GM15510 (cell line): ENCODE results near the gene C21orf58.
A peak's percentile ranks its signal among the peaks of the same experiment; 100 is the strongest.

Source experiments
- POLR2A ChIP-seq: IDR thresholded peaks from 3 replicates; pipeline ENCODE4 v1.6.1; 2011; ENCODE audit warnings: borderline replicate concordance; ENCODE audit not compliant: insufficient read length; ENCODE audit errors: extremely low read depth

The C21orf58 gene

DNA sequence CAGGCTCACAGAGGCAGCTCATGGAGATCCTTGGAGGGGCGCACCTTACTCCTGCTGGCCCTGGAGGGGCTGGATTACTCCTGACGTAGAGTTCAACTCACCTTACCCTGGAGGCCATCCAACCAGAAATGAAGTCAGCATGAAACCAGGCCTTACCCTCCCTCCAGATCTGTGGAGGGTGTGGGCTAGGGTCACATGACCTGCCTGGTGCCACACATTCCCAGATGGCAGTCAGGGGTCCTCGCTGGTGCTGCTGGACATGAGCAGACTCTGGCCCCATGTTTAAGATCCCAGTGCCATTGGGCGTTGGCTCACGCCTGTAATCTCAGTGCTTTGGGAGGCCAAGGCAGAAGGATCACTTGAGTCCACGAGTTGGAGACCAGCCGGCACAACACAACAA, 4.5 kb downstream of the C21orf58 start:
- no peak for TF ChIP-seq POLR2A

DNA sequence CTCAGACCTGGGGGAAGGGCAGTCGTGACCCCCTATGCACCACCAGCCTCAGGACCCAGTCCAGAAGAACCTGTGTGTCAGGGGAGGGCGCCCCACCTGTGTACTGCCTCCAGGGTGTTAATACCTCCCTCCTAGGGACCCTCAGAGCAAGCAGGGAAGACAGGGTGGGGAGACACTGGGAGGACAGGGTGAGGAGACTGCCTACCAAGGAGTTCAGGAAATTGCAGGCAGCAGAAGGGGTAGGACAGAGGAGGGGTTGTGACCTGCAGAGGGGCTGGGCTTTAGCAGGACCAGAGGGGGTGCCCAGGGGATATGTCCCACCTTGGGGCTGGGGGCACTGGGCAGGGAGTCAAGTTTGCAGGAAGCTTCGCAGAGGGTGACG, 5.2 kb downstream of the C21orf58 start:
- TF ChIP-seq POLR2A, result peak; percentile 18

DNA sequence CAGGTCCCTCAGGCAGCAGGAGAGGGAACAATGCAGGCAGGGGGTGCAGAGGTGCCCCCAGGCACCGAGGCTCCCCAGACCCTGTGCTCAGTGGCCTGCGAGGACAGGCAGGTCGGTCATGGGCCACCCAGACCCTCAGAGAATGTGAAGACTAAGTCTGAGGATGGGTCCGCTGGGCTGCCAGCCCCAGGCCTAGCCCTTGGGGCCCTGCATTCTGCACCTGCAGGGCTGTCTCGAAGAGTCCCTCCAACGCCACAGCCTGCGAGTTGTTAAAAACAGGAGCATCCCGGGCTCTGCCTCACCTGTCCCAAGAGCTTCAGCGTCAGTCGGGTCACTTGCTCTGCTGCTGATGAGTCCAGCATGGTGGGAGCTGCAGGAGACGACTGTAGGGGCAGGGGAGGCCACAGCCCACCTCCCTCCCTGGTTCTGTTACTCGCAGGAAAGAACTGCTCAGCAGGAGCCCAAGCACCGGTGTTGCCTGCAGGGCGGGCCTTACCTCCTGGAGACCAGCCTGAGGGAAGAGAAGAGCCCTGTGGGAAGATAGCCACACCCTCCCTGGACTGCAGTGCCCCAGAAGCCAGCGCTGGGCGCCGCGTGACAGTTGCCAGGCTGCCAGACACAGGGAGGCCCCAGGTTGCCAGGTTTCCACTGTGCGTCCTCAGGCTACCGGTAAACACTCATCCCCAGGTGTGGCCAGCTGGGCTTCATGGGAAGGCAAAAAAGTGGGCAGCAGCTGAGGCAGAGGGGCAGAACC, 5.8 kb downstream of the C21orf58 start:
- TF ChIP-seq POLR2A, result no peak

DNA sequence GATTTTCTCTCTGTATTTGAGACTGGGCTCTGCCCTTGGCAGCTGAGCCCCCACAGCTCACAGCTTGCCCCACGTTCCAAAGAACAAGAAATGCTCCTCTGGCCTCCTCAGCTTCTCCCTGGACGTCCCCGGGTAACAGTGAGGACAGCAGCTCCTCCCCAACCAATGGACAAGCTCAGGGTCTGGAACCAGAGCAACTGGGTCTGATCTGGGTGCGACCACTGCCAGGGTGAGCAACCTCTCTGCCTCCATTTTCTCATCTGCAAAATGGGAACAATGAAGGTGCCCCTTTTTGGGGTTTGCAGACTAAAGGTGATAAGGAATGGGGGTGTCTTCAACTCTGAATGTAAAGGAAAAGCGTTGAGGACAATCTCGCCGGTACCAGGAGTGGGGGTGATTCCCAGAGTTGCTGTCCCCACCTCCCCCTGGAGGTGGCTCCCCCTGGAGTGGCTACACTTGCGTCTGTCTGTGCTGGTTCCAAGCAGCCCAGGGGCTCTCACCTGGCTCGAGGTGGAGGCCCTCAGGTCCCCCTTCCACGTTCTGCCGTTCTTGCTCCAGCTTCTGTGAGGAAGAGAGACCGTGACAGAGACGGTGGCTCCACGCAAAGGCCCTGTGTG, 6.9 kb downstream of the C21orf58 start:
- TF ChIP-seq POLR2A, result no peak

DNA sequence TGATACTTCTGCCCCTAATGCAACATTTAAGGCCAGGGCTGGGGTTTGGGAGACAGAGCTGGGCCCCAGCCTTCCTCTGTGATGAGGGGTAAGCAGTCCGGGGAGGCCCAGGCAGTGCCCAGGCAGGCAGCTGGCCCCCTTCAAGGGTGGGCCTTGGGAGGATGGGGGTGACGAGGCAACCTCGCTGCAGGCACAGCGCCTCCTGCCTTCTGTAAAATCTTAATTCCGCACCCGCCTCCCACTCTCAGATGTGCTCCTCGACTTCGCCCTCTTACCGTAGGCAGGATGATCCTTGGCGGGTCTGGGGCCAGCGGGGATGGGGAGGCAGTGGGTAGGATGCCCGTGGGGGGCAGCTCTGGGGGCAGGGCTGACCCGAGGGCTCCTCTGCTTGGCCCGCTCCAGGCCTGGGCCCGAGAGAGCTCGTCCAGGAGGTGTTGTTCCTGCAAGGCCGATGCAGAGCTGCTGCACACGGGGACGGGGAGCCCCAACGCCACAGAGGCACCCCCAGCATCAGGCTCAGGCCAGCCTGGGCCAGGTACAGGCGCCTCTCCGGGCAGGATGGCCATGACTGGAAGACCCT, 9.1 kb downstream of the C21orf58 start:
- no peak for TF ChIP-seq POLR2A

DNA sequence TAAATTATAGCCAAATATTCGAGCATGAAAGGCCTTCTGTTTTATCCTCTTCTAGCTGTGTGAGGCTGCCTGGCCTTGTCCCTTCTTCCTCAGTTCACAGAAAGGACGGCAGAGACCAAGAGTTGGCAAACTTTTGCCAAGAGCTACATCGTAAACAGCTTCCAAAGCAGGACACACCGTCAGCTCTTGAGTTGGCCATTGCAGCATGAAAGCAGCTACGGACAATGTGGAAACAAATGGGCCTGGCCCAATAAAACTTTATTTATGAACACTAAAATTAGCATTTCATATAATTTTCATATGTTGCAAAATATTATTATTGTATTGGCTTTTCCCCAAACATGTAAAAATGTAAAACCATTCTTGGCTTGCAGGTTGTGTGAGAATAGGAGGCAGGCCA, 10.7 kb downstream of the C21orf58 start:
- TF ChIP-seq POLR2A, result no peak

DNA sequence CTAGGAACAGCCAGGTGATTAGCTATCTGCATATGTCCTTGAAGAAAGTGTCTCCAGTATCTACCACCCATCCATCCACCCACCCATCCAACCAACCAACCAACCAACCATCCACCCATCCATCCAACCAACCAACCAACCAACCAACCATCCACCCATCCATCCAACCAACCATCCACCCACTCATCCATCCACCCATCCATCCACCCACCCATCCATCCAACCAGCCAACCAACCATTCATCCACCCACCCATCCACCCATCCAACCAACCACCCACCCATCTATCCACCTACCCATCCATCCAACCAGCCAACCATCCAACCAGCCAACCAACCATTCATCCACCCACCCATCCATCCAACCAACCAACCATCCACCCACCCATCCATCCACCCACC, 12.1 kb downstream of the C21orf58 start:
- no peak for TF ChIP-seq POLR2A

DNA sequence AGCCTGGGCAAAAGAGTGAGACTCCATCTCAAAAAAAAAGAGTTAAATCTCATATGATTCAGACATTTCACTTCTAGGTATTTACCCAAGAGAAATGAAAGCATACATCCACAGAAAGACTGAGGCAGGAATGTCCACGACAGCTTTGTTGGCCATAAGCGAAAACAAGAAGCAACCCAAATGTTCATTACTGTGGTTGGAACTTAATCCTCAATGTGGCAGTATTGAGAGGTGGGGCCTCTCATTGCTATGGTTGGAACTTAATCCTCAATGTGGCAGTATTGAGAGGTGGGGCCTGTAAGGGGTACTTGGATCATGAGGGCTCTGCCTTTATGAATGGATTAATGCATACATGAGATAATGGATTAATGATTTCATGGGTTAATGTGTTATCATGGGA, 15.2 kb downstream of the C21orf58 start:
- no peak for TF ChIP-seq POLR2A

DNA sequence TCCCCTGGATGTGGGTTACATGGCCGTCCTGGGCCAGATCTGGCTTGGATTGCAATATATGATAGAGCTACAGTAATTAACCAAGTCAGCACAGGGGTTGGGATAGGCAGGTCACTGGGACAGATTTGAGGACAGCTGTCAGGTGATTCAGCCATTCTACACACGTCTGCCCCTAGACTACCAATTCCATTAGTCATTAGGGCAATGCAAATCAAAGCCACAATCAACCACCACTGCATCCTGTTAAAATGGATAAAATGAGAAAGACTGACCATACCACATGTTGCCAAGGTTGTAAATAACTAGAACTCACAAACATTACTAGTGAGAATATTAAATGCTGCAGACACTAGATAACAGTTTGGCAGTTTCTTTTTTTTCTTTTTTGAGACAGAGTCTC, 16.0 kb downstream of the C21orf58 start:
- no peak for TF ChIP-seq POLR2A

DNA sequence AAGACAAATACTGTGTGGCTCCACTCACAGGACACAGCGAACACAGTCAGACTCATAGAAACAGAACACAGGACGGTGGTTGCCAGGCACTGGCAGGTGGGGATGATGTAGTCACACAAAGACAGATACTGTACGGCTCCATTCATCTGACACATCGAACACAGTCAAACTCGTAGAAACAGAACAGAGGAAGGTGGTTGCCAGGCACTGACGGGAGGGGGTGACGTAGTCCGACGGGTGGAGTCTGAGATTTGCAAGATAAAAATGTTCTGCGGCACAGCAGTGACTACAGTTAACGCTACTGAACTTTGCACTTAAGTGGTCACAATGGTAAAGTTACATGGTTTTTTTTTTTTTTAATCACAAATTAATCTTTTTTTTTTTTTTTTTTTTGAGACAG, 18.7 kb downstream of the C21orf58 start:
- no peak for TF ChIP-seq POLR2A

DNA sequence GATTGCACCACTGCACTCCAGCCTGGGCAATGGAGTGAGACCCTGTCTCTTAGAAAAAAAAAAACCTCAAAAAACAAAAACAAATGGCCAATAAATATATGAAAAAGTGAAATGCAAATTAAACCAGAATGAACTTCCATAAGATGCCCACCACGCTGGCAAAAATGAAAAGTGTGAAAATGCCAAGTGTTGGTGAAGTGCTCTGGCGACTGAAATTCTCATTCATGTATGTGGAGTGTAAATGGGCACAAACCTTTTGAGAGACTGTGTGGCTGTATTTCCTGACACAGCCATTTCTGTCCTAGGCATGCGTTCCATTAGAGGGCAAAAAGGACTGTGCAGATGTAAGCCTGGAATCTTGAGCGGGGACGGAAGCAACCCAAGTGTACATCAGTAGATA, 19.2 kb downstream of the C21orf58 start:
- TF ChIP-seq POLR2A, result no peak

DNA sequence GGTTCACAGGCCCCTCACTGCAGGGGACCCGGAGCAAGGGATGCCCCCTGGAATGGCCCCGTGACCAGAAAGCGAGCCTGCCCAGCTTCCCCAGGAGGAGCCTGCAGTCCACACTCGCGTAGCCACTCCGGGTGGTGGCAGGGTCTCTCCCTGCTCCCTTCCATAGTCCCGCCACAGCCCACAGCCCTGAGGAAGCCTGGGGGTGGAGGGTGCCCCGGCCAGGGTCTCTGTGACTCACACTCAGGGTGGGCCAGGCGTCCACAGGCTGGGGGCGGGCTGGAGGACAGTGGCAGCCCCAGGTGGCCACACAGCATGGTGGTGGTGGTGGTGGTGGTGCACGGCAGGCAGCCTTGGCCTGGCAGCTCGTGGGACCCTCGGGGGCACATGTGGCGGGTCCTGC, 21.9 kb downstream of the C21orf58 start:
- TF ChIP-seq POLR2A, result no peak

DNA sequence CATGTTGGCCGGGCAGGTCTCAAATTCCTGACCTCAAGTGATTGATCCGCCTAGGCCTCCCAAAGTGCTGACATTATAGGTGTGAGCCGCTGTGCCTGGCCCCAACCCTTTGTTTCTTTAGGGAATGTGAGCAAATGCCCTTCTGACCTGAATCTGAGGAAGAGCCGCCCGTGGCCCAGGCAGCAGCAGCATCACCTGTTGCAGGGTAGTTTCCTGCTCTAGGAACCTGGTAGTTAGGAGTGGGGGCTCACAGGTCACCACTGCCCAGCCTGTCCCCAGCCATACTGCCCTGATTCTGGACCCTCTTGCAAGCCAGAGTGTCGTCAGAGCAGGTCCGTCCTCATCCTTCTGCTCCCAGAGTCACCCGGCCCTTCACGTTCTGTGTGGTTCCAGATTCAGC, 24.5 kb downstream of the C21orf58 start:
- no peak for TF ChIP-seq POLR2A

DNA sequence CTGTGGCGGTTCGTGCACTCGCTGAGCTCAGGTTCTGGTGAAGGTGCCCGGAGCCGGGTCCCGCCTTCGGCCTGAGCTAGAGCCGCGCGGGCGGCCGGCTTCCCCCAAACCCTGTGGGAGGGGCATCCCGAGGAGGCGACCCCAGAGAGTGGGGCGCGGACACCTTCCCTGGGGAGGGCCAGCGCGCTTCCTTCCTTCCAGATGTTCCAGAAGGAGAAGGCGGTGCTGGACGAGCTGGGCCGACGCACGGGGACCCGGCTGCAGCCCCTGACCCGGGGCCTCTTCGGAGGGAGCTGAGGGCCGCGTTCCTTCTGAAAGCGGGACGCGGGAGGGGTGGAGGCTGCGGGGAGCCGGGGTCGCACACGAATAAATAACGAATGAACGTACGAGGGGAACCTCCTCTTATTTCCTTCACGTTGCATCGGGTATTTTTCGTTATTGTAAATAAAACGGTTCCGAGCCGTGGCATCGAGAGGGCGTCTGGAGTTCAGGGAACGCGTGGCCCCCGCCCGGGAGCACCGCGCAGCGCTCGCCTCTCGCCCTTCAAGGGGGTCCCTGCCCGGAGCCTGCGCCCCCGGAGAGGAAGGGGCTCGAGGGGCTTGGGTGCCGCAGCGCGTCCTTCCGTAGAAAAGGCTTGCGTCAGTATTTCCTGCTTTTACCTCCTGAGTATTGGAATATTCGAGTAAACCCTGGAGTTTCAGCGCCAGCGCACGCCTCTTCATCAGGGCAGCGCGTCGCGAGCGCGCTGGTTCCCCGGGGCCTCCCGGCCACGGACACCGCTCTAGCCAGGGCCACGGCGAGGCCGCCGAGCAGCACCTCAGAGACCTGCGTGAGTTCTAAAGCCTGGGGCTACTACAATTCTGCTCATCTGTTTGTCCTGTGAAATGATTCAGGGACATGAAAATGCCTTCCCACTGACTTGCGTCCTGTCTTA, 26.1 kb downstream of the C21orf58 start:
- peak; percentile 19 for TF ChIP-seq POLR2A
